ENCODE measurements around the gene PHLDB1. TPM values are rescaled to one million over a fixed set of nuclear protein-coding genes. Genes with fewer than 3 reads are reported as not detected.

Gene PHLDB1
- total RNA-seq, 2 donors from 2014 or later = 206 to 377 TPM

DNA sequence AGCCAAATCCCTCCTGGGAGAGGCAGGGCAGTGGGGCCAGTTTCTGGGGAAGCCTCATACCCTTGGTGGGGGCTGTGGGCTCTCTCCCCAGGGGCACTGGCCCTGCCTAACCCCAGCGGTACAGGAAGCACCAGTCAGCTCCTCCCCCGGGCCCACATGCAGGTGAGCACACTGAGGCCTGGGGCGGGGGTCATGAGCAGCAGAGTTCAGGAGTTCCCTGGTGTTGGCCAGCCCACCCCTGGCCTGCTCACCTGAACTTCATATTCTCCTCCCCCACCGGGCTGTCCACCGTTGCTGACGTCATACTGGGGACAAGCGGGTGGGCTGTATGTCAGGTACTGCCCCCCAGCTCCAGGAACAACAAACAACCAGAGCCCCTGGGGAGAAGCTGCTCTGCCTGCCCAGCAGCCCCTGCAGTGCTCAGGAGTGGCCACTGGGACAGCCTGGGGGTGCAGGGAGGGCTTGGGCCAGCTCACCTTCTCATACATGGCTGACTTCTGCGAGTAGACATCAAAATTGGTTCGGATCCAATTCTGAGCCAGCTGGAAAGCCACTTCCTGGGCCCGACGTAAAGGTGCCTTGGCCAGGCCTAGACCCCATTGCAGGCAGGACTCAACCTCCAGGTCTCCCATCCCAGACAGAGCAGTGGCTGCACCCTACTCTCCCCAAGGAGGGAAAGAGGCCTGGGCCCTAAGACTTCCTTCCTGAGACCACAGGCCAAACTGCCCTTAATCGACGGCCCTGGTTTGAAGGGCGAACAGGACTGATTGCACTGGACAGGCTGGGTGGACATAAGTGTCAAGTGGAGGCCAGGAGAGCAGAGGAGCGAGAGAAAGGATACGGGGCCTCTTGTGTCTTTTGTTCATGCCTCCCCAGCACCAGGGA, 51.3 kb downstream of the PHLDB1 start:
- H3K36me3 ChIP-seq = peaks cover 34% of the 10 kb centered on the region
- TF ChIP-seq, protein P1, sequence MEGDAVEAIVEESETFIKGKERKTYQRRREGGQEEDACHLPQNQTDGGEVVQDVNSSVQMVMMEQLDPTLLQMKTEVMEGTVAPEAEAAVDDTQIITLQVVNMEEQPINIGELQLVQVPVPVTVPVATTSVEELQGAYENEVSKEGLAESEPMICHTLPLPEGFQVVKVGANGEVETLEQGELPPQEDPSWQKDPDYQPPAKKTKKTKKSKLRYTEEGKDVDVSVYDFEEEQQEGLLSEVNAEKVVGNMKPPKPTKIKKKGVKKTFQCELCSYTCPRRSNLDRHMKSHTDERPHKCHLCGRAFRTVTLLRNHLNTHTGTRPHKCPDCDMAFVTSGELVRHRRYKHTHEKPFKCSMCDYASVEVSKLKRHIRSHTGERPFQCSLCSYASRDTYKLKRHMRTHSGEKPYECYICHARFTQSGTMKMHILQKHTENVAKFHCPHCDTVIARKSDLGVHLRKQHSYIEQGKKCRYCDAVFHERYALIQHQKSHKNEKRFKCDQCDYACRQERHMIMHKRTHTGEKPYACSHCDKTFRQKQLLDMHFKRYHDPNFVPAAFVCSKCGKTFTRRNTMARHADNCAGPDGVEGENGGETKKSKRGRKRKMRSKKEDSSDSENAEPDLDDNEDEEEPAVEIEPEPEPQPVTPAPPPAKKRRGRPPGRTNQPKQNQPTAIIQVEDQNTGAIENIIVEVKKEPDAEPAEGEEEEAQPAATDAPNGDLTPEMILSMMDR (IDR thresholded peaks at IDR 0.05) = peak; percentile 20
- H3K9me3 ChIP-seq = no peaks in the 10 kb centered on the region
- H3K27me3 ChIP-seq (replicated peaks; ENCODE audit: insufficient read depth) = no peaks in the 10 kb centered on the region
- ATAC-seq (ENCODE audit: insufficient number of reproducible peaks, low FRiP score, low read depth) (no peak), DNase-seq (ENCODE audit: low spot score) (no peak)
- H3K4me1 ChIP-seq (ENCODE audit: control insufficient read depth in 1 of 2, low read depth in 2 of 2) = peaks cover 0 to 15% of the 10 kb centered on the region in 2 donors
- no peak overlapping the region for H3K4me3 ChIP-seq
- H3K27ac ChIP-seq = peak overlapping the region; percentile 71 to 78

DNA sequence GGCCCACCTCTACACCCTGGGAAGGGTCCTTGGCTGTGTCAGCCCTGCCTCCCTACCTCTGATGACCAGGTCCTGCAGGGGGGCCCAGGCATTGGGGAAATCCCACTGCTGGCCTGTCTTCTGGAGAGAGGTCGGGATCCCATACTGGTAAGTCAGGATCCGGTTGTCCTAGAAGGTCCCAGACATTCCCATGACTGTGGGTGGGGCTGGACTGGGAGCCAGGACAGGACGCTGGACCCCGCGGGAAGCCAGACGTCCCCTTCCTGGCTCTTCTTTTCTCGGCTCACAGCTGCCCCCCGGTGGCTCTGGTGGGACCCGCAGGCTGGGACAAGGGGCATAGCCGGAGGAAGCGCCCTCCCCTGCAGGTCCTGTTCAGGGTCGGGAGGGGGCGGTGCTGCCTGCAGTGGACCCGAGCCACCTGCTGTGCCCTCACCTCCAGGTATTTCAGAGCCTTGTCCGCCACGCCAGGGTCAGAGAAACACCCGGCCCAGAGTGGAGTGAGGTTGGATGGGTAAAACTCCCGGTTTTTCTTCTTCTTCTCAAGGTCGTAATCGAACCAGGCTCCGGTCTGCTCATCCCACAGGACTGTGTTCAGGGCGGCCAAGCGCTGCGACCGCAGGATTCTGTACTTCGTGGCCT, 52.0 kb downstream of the PHLDB1 start:
- peak; percentile 91 for DNase-seq (ENCODE audit: low spot score)
- ATAC-seq (ENCODE audit: insufficient number of reproducible peaks, low FRiP score, low read depth) = peak; percentile 59
- peaks cover 34% of the 10 kb centered on the region for H3K36me3 ChIP-seq
- TF ChIP-seq, protein P1 (IDR thresholded peaks at IDR 0.05) = peak; percentile 95
- no peaks in the 10 kb centered on the region for H3K27me3 ChIP-seq (replicated peaks; ENCODE audit: insufficient read depth)
- H3K4me1 ChIP-seq (ENCODE audit: control insufficient read depth in 1 of 2, low read depth in 2 of 2) = peaks cover 0 to 15% of the 10 kb centered on the region in 2 donors
- no peaks in the 10 kb centered on the region for H3K9me3 ChIP-seq
- peak overlapping the region; percentile 71 to 78 for H3K27ac ChIP-seq
- peak overlapping the region; percentile 14 for H3K4me3 ChIP-seq

- ATAC-seq (ENCODE audit: insufficient number of reproducible peaks, low FRiP score, low read depth) (no peak), DNase-seq (ENCODE audit: low spot score) (no peak)
- Histone ChIP-seq H3K9me3 (no peaks in the 10 kb centered on the region), H3K27ac (no peak overlapping the region), H3K4me3 (peak overlapping the region; percentile 14), H3K27me3 (replicated peaks; ENCODE audit: insufficient read depth) (no peaks in the 10 kb centered on the region), H3K36me3 (peaks cover 29% of the 10 kb centered on the region), H3K4me1 (ENCODE audit: control insufficient read depth in 1 of 2, low read depth in 2 of 2) (peaks cover 0 to 15% of the 10 kb centered on the region in 2 donors)
- TF ChIP-seq, protein P1 (IDR thresholded peaks at IDR 0.05) = no peak
These were observed 52.7 kb downstream of the PHLDB1 start for GRCh38 chr11:118659953-118660680.

DNA sequence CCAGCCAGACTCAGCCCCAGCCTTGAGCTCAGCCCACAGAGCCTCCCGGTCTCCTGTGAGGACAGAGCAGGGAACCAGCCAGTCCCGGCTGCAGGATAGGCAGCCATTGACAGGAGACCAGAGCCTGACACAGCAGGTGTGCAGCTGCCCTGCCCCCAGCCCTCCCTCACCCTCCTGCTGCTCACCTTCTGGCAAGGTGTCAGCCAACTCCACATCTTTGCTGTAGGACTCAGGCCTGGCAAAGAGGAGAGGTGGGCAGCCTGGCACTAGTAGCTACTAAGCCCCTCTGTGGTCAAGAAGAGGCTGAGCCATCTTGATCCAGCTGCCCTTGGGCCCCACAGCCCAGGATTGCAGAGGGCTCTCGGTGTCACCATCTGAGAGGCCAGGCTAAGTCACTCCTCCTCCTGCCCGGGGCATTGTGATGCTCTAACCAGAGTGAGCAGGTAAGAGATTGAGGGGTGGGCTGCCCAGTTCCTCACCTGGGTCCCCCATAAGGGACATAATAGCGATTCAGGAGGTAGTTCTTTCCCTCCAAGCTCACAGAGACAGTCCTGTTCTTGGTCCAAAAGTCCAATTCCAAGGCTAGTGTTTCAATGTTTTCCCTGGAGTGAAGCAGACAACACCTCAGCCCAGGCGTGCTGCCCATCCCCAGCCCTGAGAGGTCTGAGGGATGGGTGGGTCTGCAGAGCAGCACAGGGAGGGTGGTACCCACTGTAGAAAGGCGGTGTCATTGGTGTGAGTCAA, 53.4 kb downstream of the PHLDB1 start:
- TF ChIP-seq, protein P1 (IDR thresholded peaks at IDR 0.05) = no peak
- H3K36me3 ChIP-seq = peaks cover 22% of the 10 kb centered on the region
- no peak overlapping the region for H3K4me3 ChIP-seq
- H3K27me3 ChIP-seq (replicated peaks; ENCODE audit: insufficient read depth) = no peaks in the 10 kb centered on the region
- no peak for ATAC-seq (ENCODE audit: insufficient number of reproducible peaks, low FRiP score, low read depth)
- DNase-seq (ENCODE audit: low spot score) = no peak
- no peak overlapping the region for H3K27ac ChIP-seq
- peaks cover 0 to 15% of the 10 kb centered on the region in 2 donors for H3K4me1 ChIP-seq (ENCODE audit: control insufficient read depth in 1 of 2, low read depth in 2 of 2)
- no peaks in the 10 kb centered on the region for H3K9me3 ChIP-seq
